Stimulated activated CD4-positive, alpha-beta T cell treated with anti-CD3 and anti-CD28 coated beads, TNF-alpha, amount 100 ng/mL, for 48 hours (primary cell): Measurements from ENCODE around the gene SETD2.
"Not testable (repeated sequence)": the region's sequence is repeated elsewhere in the genome, so short reads cannot be mapped to it uniquely, and the experiment has no call there.

Source experiments
- DNase-seq, 3 donors: peaks; one replicate each; pipeline ENCODE4 v3.0.0-alpha.2; 2020; ENCODE audit warnings: low read depth in 3 of 3

Gene SETD2

GRCh38 chr3:47102081-47102600 is 61.8 kb downstream of the SETD2 start:
- no peak for DNase-seq

DNA sequence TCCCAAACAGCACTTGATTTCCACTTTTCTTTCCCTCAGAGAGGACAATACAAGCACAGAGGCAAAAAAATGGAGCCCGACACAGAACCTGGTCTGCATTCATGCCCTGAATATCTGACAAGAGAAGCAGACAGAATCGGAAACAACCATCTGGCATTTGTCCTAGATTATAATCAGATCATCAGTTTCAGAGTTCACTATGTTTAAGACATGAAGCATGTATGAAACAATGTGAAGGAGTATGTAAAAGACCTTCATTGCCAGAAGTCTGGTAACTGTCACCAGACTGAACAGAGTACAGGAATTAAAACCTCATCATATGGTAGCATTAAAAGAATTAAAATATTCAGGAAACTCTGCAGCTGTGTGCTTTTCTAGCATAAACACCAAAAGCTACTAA is 65.0 kb downstream of the SETD2 start:
- DNase-seq = no peak

DNA sequence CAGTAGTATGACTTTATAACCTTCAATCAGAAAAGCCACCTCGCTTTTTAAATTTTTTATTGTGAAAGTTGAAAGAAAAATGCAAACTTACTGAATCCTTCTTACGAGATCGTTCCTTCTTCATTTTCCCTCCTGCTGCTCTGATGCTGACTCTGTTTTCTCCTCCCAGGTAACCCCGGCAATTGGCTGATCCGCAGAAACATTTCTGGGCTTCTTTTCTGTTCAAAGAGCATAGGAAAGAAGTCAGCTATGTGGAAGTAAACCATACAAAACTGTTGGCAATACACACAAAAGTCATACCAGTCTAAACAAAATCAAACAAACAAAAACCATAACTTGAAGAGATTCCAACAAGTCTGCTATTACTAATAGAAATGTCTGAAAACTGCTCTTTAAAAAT is 66.0 kb downstream of the SETD2 start:
- DNase-seq = no peak

DNA sequence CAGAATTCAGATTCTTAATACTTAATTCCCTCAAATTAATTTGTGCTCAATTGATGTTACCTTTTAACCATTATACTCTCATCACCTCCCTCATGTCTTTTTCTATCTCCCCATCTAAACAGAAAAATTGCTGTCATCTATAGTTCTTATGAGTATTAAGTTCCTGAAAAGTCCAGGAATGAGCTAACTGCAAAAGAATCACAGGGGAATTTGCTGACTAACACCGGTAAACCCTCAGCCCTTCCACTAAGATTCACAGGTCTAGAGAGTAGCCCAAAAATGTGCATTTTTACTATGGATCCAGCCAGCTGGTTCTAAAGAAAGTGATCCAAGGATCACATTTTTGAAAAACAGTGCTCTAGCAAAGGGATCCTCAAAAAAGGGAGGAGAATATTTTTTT is 67.0 kb downstream of the SETD2 start:
- DNase-seq = no peak

GRCh38 chr3:47092090-47092489 is 71.8 kb downstream of the SETD2 start:
- DNase-seq = no peak

DNA sequence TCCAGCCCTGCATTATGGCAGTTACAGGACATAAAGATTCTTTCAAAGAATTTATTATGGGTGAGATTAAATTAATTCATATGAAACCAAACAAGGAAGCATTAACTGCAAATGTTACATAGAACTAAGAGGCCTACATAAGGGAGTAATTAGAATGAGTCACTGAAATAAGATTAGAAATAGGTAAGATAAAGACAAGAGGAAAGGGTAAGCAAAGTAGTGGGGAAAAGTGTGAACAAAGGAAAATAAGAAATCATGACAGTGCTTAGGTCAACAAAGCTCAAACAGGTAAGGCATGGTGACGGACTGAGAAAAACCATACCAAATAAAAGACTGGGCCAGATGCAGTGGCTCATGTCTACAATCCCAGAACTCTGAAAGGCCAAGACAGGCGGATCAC is 74.3 kb downstream of the SETD2 start:
- DNase-seq = no peak

DNA sequence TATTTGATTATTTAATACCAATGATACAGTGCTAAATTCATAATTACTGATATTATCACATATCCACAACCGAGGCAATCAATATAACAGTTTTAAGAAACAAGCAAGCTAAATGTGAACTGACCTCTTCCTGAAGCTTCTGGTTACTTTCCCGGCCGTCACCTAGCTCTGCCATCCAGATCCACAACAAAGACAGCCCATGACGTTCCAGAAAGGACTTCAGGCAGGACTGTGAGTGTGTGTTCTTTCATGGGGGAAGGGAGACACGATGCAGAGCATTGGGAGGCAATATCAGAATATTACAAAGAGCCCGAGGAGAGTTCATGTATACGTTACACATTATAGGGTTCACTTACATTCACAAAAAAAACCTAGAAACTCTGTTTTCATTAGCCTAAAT is 77.8 kb downstream of the SETD2 start:
- no peak for DNase-seq

- DNase-seq = no peak
Measured at GRCh38 chr3:47083786-47084185, 80.1 kb downstream of the SETD2 start.

GRCh38 chr3:47082519-47082918 is 81.4 kb downstream of the SETD2 start:
- no peak for DNase-seq

- no peak for DNase-seq
Measured at GRCh38 chr3:47079432-47079831, 84.5 kb downstream of the SETD2 start.

DNA sequence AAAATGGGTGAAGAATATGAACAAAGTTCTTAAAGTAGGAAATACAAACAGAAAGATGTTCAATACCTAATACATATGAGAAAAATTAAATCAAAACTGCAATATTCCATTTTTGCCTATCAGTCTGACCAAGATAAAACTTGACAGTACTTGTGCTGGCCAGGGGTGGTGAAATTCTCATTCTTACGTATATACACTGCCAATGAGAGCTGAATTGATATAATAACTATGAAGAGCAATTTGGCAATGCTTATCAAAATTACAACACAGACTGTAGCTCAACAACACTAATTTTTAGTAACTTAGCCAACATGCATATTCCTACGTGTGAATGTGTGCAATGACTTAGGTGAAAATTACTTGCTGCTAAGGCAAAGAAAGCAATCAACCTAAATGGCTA is 90.2 kb downstream of the SETD2 start:
- no peak for DNase-seq

DNA sequence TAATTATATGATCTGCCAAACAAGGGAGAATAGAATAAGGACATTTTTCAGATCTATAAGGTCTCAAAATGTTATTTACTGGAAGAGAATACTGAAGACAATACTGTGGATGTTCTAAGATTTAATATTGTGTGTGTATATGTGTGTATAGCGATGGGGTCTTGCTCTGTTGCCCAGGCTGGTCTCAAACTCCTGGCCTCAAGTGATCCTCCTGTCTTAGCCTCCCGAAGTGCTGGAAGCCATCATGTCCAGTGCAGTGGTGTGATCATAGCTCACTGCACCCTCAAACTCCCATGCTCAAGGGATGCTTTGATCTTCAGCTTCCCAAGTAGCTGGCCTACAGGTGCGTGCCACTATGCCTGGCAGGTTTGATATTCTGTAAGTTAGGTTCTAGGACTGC is 93.1 kb downstream of the SETD2 start:
- no peak for DNase-seq

- DNase-seq = not testable (repeated sequence)
Measured at GRCh38 chr3:47066259-47066658, 97.7 kb downstream of the SETD2 start.

- DNase-seq = no peak
Measured at GRCh38 chr3:47065681-47066080, 98.2 kb downstream of the SETD2 start.

GRCh38 chr3:47065058-47065457 is 98.9 kb downstream of the SETD2 start:
- DNase-seq = no peak

GRCh38 chr3:47057212-47057671 is 106.7 kb downstream of the SETD2 start:
- DNase-seq = peak; percentile 7 to 41 (median 32)

DNA sequence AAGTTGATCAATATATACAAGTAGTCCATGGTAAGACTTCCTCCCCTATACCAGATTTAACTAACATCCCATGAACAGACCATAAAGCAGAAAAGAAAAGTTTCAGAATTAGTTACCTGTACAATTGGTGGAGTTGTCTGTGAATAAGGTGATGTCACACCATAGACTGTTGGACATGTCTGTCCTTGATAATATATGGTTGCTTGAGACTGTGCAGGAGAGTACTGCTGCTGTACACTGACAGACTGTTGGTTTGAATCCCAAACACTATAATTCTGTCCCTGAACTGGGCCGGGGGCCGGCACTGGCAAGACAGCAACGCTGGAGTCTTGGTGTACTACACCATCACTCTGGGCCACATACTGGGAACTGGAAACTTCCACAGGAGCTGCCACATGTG is 107.2 kb downstream of the SETD2 start:
- DNase-seq = no peak

DNA sequence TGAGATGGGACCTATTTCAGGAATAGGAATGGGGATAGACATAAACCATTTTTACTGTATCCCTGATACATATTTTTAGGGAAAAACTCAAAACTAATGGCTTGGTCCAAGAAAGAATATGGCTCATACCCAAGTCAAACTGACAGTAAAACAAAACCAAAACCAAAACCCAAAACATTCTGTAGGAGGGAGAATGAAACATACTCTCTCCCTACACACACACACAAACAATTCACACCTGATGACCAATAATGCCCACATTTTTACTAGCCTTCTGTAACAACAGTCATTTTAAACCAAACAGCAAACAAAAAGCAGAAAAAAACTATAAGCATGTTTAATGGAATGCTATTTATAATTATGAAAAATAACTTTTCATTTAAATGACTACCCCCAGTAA is 109.5 kb downstream of the SETD2 start:
- DNase-seq = no peak

GRCh38 chr3:47047673-47048072 is 116.2 kb downstream of the SETD2 start:
- no peak for DNase-seq

- no peak for DNase-seq
Measured at GRCh38 chr3:47047069-47047468, 116.8 kb downstream of the SETD2 start.

DNA sequence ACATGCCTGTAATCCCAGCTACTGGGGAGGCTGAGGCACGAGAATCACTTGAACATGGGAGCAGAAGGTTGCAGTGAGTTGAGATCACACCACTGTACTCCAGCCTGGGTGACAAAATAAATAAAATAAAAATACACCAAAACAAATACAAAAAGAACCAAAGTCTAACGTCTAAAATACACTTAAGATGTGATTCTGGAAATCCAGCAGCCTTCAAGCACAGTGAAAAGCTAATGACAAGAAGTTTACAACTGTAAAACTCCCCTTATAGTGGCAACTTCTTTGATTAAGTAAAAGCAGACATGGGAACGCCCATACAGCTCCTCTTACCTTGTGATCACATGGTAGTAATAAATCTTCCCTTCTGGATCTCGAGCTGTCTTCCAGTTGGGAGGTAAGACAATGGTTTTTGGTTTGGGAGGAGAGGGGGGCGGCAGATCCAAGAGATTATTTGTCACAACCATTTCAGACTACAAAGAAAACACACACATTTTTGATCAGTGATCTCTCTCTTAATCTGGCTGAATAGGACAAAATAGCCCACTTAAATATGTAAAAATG is 121.6 kb downstream of the SETD2 start:
- no peak for DNase-seq

- DNase-seq = no peak
Measured at GRCh38 chr3:47041114-47041513, 122.8 kb downstream of the SETD2 start.

DNA sequence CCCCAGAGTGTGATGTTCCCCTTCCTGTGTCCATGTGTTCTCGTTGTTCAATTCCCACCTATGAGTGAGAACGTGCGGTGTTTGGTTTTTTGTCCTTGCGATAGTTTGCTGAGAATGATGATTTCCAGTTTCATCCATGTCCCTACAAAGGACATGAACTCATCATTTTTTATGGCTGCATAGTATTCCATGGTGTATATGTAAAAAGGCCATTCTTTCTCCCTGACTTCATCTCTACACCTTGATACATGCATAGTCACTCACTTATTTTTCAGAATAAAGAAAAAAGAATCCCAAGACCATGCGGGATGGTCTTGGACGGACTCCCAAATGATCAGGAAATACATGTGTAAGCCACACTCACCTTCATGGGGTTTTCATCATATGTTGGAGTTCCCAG is 126.6 kb downstream of the SETD2 start:
- not testable (repeated sequence) for DNase-seq

DNA sequence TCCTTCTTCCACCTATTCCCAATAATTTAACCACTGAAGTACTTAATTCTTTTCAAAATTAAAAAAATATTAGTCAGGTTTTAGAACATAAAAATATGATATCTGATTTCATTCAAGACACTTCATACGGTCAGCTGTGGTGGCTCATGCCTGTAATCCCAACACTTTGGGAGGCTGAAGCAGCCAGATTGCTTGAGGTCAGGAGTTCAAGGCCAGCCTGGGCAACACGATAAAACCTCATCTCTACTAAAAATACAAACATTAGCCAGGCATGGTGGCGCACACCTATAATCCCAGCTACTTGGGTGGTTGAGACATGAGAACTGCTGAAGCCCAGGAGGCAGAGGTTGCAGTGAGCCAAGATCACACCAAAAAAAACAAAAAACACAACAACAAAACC is 127.8 kb downstream of the SETD2 start:
- DNase-seq = no peak
